K562 (cell line): Measurements from ENCODE around the gene PI4KA. TPM values are rescaled to one million over a fixed set of nuclear protein-coding genes. Genes with fewer than 3 reads are reported as not detected.

Source experiments
- CEBPZ ChIP-seq: fragments of 150-350 bp; IDR thresholded peaks from 2 replicates; pipeline ENCODE4 v1.6.1; 2014; ENCODE audit warnings: low read depth, mild to moderate bottlenecking, low read length, borderline replicate concordance
- ELF4 ChIP-seq: fragments of 450-650 bp; formaldehyde crosslinking; IDR thresholded peaks from 2 replicates; pipeline ENCODE4 v1.4.0; 2022; ENCODE audit warnings: missing genetic modification characterization
- REST ChIP-seq, 2 experiments: fragments of 450-650 bp; formaldehyde crosslinking in 1 of 2; IDR thresholded peaks; 2 replicates each; pipeline versions ENCODE4 v1.4.0 to v1.6.1; 2014 to 2020; ENCODE audit warnings: mild to moderate bottlenecking in 2 of 2, borderline replicate concordance in 1 of 2, low read depth in 1 of 2
- ZBED1 ChIP-seq: IDR thresholded peaks from 2 replicates; pipeline ENCODE4 v1.6.1; 2014
- polyA plus RNA-seq, 8 experiments: library from polyadenylated mRNA; depleted of rRNA in 4 of 8; stranded (reverse) in 5 of 8; unstranded in 3 of 8; fragments of >200 nt; fragmentation: Nextera tagmentation in 2 of 8; fragmentation: Illumina TruSeq in 1 of 8; extraction: Ambion mirVana in 2 of 8; extraction: Trizol in 1 of 8; gene quantifications; 2 replicates each; pipeline versions ENCODE4 v1.2.1 to v1.2.3, GENCODE V29; 2011 to 2014; ENCODE audit warnings: inconsistent platforms in 1 of 8, missing spikeins in 1 of 8
- total RNA-seq, 7 experiments: library from RNA; depleted of rRNA in 6 of 7; stranded (reverse); fragments of >200 nt in 6 of 7; fragmentation: Illumina TruSeq in 2 of 7; extraction: Trizol in 2 of 7; gene quantifications; 2 replicates each; pipeline versions ENCODE4 v1.2.1 to v1.2.3, GENCODE V29; 2011 to 2021; ENCODE audit warnings: low replicate concordance in 1 of 7

The PI4KA gene
- total and polyA plus RNA-seq, 9 of the 15 experiments (the other 6 are each of a cell fraction or from before 2014, with no cell fraction given) = 7.3 to 187 (median 84.7) TPM

GRCh38 chr22:20758688-20759087 is 99.9 kb downstream of the PI4KA start (continued):
- TF ChIP-seq REST (IDR thresholded peaks at IDR 0.05; ENCODE audit: borderline replicate concordance) = peak; percentile 43; the same call in 1 of the 2 replicates
- TF ChIP-seq REST (CRISPR knock-in tag; IDR thresholded peaks at IDR 0.05; ENCODE audit: low read depth) = no peak
- TF ChIP-seq CEBPZ = no peak
- no peak for TF ChIP-seq ELF4
- 0 out of 2 replicates have a peak, but pooled peaks have one; percentile 34 for TF ChIP-seq ZBED1
